Measurements from ENCODE around the gene IDUA.
"Not testable (repeated sequence)": the region's sequence is repeated elsewhere in the genome, so short reads cannot be mapped to it uniquely, and the experiment has no call there.

The IDUA gene

GRCh38 chr4:986879-987623, at the start of gene IDUA:
Gene IDUA (plus strand): TSS chr4:987044. CDS start chr4:987085, 41 bp downstream.
- no peak for DNase-seq

GRCh38 chr4:939508-939907, 47.3 kb upstream of the IDUA start:
- DNase-seq, result not testable (repeated sequence)

- no peak for DNase-seq
Measured at GRCh38 chr4:945274-946102, 41.4 kb upstream of the IDUA start.

GRCh38 chr4:946103-946450, 40.8 kb upstream of the IDUA start:
- DNase-seq, result no peak

GRCh38 chr4:946517-947471, 40.0 kb upstream of the IDUA start:
- no peak for DNase-seq

- DNase-seq, result no peak
Measured at GRCh38 chr4:947491-947971, 39.3 kb upstream of the IDUA start.

- no peak for DNase-seq
Measured at GRCh38 chr4:948101-948935, 38.5 kb upstream of the IDUA start.

- no peak for DNase-seq
Measured at GRCh38 chr4:948936-949300, 37.9 kb upstream of the IDUA start.

GRCh38 chr4:949656-950055, 37.2 kb upstream of the IDUA start:
- DNase-seq, result no peak

- DNase-seq, result no peak
Measured at GRCh38 chr4:950136-951020, 36.5 kb upstream of the IDUA start.

- no peak for DNase-seq
Measured at GRCh38 chr4:951186-951585, 35.7 kb upstream of the IDUA start.

- no peak for DNase-seq
Measured at GRCh38 chr4:951594-952468, 35.0 kb upstream of the IDUA start.

- no peak for DNase-seq
Measured at GRCh38 chr4:952881-953573, 33.8 kb upstream of the IDUA start.

- DNase-seq, result no peak
Measured at GRCh38 chr4:953574-953915, 33.3 kb upstream of the IDUA start.

- DNase-seq, result no peak
Measured at GRCh38 chr4:954211-955020, 32.4 kb upstream of the IDUA start.

GRCh38 chr4:955161-955921, 31.5 kb upstream of the IDUA start:
- DNase-seq, result no peak

- no peak for DNase-seq
Measured at GRCh38 chr4:955931-956381, 30.9 kb upstream of the IDUA start.
